Memory B cell (primary cell): ENCODE measurements around the gene TRMU.

ENCODE experiments used
- ATAC-seq: fragments of 150-1000 bp; cut with Tn5 transposase; 2 replicates; pipeline ENCODE4 v1.10.0; 2021; ENCODE audit warnings: low read depth, mild to moderate bottlenecking, moderate library complexity
- DNase-seq, 2 donors: peaks; one replicate each; pipeline ENCODE4 v3.0.0; 2022; ENCODE audit warnings: low spot score in 2 of 2
- H3K27ac Mint-ChIP-seq: one replicate; pipeline ENCODE4 v1.8.0; 2022; ENCODE audit warnings: mild to moderate bottlenecking, moderate library complexity, mixed read lengths
- H3K27me3 Mint-ChIP-seq: one replicate; pipeline ENCODE4 v1.8.0; 2022; ENCODE audit warnings: mixed read lengths
- H3K36me3 Mint-ChIP-seq: one replicate; pipeline ENCODE4 v1.8.0; 2022; ENCODE audit warnings: mild to moderate bottlenecking, mixed read lengths
- H3K4me1 Mint-ChIP-seq: one replicate; pipeline ENCODE4 v1.8.0; 2022; ENCODE audit warnings: mixed read lengths
- H3K4me3 Mint-ChIP-seq: one replicate; pipeline ENCODE4 v1.8.0; 2022; ENCODE audit warnings: mild to moderate bottlenecking, moderate library complexity, mixed read lengths
- H3K9me3 Mint-ChIP-seq: one replicate; pipeline ENCODE4 v1.8.0; 2022; ENCODE audit warnings: mixed read lengths

The TRMU gene

GRCh38 chr22:46352276-46352675 lies 16.8 kb downstream of the TRMU start:
- peaks cover 16% of the 10 kb centered on the region for H3K4me1 Mint-ChIP-seq
- H3K4me3 Mint-ChIP-seq: no peak overlapping the region
- H3K27me3 Mint-ChIP-seq: no peaks in the 10 kb centered on the region
- ATAC-seq (no peak), DNase-seq (no peak)
- H3K27ac Mint-ChIP-seq: no peak overlapping the region
- H3K9me3 Mint-ChIP-seq: no peaks in the 10 kb centered on the region
- H3K36me3 Mint-ChIP-seq: peaks cover 23% of the 10 kb centered on the region

- Mint-ChIP-seq H3K27ac (no peak overlapping the region), H3K4me1 (peaks cover 16% of the 10 kb centered on the region), H3K4me3 (no peak overlapping the region)
Measured at GRCh38 chr22:46352691-46353386, 17.3 kb downstream of the TRMU start.

GRCh38 chr22:46353483-46354105 lies 18.1 kb downstream of the TRMU start:
- H3K36me3 Mint-ChIP-seq: peaks cover 27% of the 10 kb centered on the region

More at GRCh38 chr22:46352691-46353386, 17.3 kb downstream of the TRMU start:
- ATAC-seq (peak; percentile 69), DNase-seq (peak in 1 of 2 donors; percentile 16)
- Mint-ChIP-seq H3K9me3 (no peaks in the 10 kb centered on the region), H3K27me3 (no peaks in the 10 kb centered on the region), H3K36me3 (peaks cover 27% of the 10 kb centered on the region)

GRCh38 chr22:46354176-46354992 lies 18.9 kb downstream of the TRMU start:
- Mint-ChIP-seq H3K9me3 (no peaks in the 10 kb centered on the region), H3K36me3 (peaks cover 23% of the 10 kb centered on the region), H3K27me3 (no peaks in the 10 kb centered on the region), H3K4me1 (peaks cover 12% of the 10 kb centered on the region), H3K27ac (no peak overlapping the region), H3K4me3 (no peak overlapping the region)
- no peak for ATAC-seq
- DNase-seq: no peak

More at GRCh38 chr22:46353483-46354105, 18.1 kb downstream of the TRMU start:
- peaks cover 16% of the 10 kb centered on the region for H3K4me1 Mint-ChIP-seq
- no peak overlapping the region for H3K27ac Mint-ChIP-seq
- H3K4me3 Mint-ChIP-seq: no peak overlapping the region
- DNase-seq: no peak
- H3K9me3 Mint-ChIP-seq: no peaks in the 10 kb centered on the region
- no peaks in the 10 kb centered on the region for H3K27me3 Mint-ChIP-seq
- no peak for ATAC-seq

- Mint-ChIP-seq H3K36me3 (peaks cover 21% of the 10 kb centered on the region), H3K27me3 (no peaks in the 10 kb centered on the region)
Measured at GRCh38 chr22:46354993-46355305, 19.4 kb downstream of the TRMU start.

GRCh38 chr22:46355369-46355995 lies 20.0 kb downstream of the TRMU start:
- Mint-ChIP-seq H3K27me3 (no peaks in the 10 kb centered on the region), H3K9me3 (no peaks in the 10 kb centered on the region), H3K36me3 (peaks cover 20% of the 10 kb centered on the region), H3K4me3 (no peak overlapping the region), H3K27ac (no peak overlapping the region), H3K4me1 (peaks cover 9% of the 10 kb centered on the region)
- DNase-seq (peak; percentile 62 to 77), ATAC-seq (peak; percentile 70)

More at GRCh38 chr22:46354993-46355305, 19.4 kb downstream of the TRMU start:
- DNase-seq (no peak), ATAC-seq (no peak)
- H3K4me3 Mint-ChIP-seq: no peak overlapping the region
- H3K4me1 Mint-ChIP-seq: peaks cover 9% of the 10 kb centered on the region
- no peaks in the 10 kb centered on the region for H3K9me3 Mint-ChIP-seq
- H3K27ac Mint-ChIP-seq: no peak overlapping the region

- no peak overlapping the region for H3K27ac Mint-ChIP-seq
- H3K4me1 Mint-ChIP-seq: peaks cover 9% of the 10 kb centered on the region
- H3K9me3 Mint-ChIP-seq: no peaks in the 10 kb centered on the region
- H3K27me3 Mint-ChIP-seq: no peaks in the 10 kb centered on the region
- H3K4me3 Mint-ChIP-seq: no peak overlapping the region
- peaks cover 17% of the 10 kb centered on the region for H3K36me3 Mint-ChIP-seq
- no peak for ATAC-seq
- no peak for DNase-seq
Measured at GRCh38 chr22:46355996-46356471, 20.5 kb downstream of the TRMU start.

- Mint-ChIP-seq H3K27me3 (no peaks in the 10 kb centered on the region), H3K4me1 (peaks cover 9% of the 10 kb centered on the region), H3K9me3 (no peaks in the 10 kb centered on the region), H3K36me3 (peaks cover 14% of the 10 kb centered on the region), H3K27ac (no peak overlapping the region), H3K4me3 (no peak overlapping the region)
- DNase-seq (no peak), ATAC-seq (no peak)
Measured at GRCh38 chr22:46356496-46357480, 21.3 kb downstream of the TRMU start.

GRCh38 chr22:46357711-46358520 lies 22.4 kb downstream of the TRMU start:
- no peaks in the 10 kb centered on the region for H3K9me3 Mint-ChIP-seq
- H3K27me3 Mint-ChIP-seq: no peaks in the 10 kb centered on the region
- H3K4me3 Mint-ChIP-seq: no peak overlapping the region
- ATAC-seq (no peak), DNase-seq (no peak)
- no peak overlapping the region for H3K27ac Mint-ChIP-seq
- peaks cover 13% of the 10 kb centered on the region for H3K36me3 Mint-ChIP-seq
- H3K4me1 Mint-ChIP-seq: peaks cover 8% of the 10 kb centered on the region

- ATAC-seq (no peak), DNase-seq (no peak)
- Mint-ChIP-seq H3K9me3 (no peaks in the 10 kb centered on the region), H3K27ac (no peak overlapping the region), H3K36me3 (peaks cover 15% of the 10 kb centered on the region), H3K27me3 (no peaks in the 10 kb centered on the region), H3K4me3 (no peak overlapping the region), H3K4me1 (peaks cover 10% of the 10 kb centered on the region)
Measured at GRCh38 chr22:46358766-46359165, 23.3 kb downstream of the TRMU start.

- ATAC-seq (no peak), DNase-seq (no peak)
- Mint-ChIP-seq H3K4me1 (peaks cover 10% of the 10 kb centered on the region), H3K9me3 (no peaks in the 10 kb centered on the region), H3K36me3 (peaks cover 15% of the 10 kb centered on the region), H3K4me3 (no peak overlapping the region), H3K27ac (no peak overlapping the region), H3K27me3 (no peaks in the 10 kb centered on the region)
Measured at GRCh38 chr22:46359362-46359761, 23.8 kb downstream of the TRMU start.

GRCh38 chr22:46360097-46360496 lies 24.6 kb downstream of the TRMU start:
- peaks cover 11% of the 10 kb centered on the region for H3K4me1 Mint-ChIP-seq
- peaks cover 15% of the 10 kb centered on the region for H3K36me3 Mint-ChIP-seq
- H3K27me3 Mint-ChIP-seq: no peaks in the 10 kb centered on the region
- ATAC-seq (no peak), DNase-seq (no peak)
- H3K27ac Mint-ChIP-seq: no peak overlapping the region
- H3K9me3 Mint-ChIP-seq: no peaks in the 10 kb centered on the region
- H3K4me3 Mint-ChIP-seq: no peak overlapping the region
